GM18508 (cell line): ENCODE measurements around the gene PHF11.
"Not testable (repeated sequence)": the region's sequence is repeated elsewhere in the genome, so short reads cannot be mapped to it uniquely, and the experiment has no call there.

Experiments
- ATAC-seq: cut with Tn5 transposase; IDR thresholded peaks from one replicate; pipeline ENCODE4 v1.9.1; 2021; ENCODE audit warnings: moderate number of reproducible peaks; ENCODE audit not compliant: insufficient read depth, unreplicated experiment

The PHF11 gene

GRCh38 chr13:49540552-49540951 lies 44.8 kb downstream of the PHF11 start:
- ATAC-seq, result no peak

GRCh38 chr13:49543656-49544055 lies 47.9 kb downstream of the PHF11 start:
- ATAC-seq, result no peak

GRCh38 chr13:49545661-49546060 lies 49.9 kb downstream of the PHF11 start:
- ATAC-seq, result no peak

- no peak for ATAC-seq
Measured at GRCh38 chr13:49546561-49546960, 50.8 kb downstream of the PHF11 start.

GRCh38 chr13:49549289-49549688 lies 53.5 kb downstream of the PHF11 start:
- ATAC-seq, result no peak

GRCh38 chr13:49550942-49551644 lies 55.3 kb downstream of the PHF11 start:
- ATAC-seq, result no peak

- ATAC-seq, result no peak
Measured at GRCh38 chr13:49553888-49554287, 58.1 kb downstream of the PHF11 start.

- no peak for ATAC-seq
Measured at GRCh38 chr13:49554387-49554786, 58.6 kb downstream of the PHF11 start.

GRCh38 chr13:49559006-49559405 lies 63.3 kb downstream of the PHF11 start:
- ATAC-seq, result no peak

- ATAC-seq, result no peak
Measured at GRCh38 chr13:49560270-49561061, 64.7 kb downstream of the PHF11 start.

- ATAC-seq, result no peak
Measured at GRCh38 chr13:49561062-49561410, 65.3 kb downstream of the PHF11 start.

GRCh38 chr13:49563516-49563915 lies 67.8 kb downstream of the PHF11 start:
- no peak for ATAC-seq

- ATAC-seq, result not testable (repeated sequence)
Measured at GRCh38 chr13:49565461-49565860, 69.7 kb downstream of the PHF11 start.

- no peak for ATAC-seq
Measured at GRCh38 chr13:49566461-49566860, 70.7 kb downstream of the PHF11 start.

GRCh38 chr13:49567491-49567890 lies 71.7 kb downstream of the PHF11 start:
- ATAC-seq, result no peak

- no peak for ATAC-seq
Measured at GRCh38 chr13:49569993-49570689, 74.4 kb downstream of the PHF11 start.

GRCh38 chr13:49571299-49572240 lies 75.8 kb downstream of the PHF11 start:
- ATAC-seq, result no peak
